ENCODE data around the gene NOL8.

GRCh38 chr9:92327283-92327850 lies 2.2 kb upstream of the NOL8 start:
- TF ChIP-seq NFE2L1 (CRISPR knock-in tag; IDR thresholded peaks at IDR 0.05) (no peak), CTCF (IDR thresholded peaks at IDR 0.05) (no peak), ZNF232 (CRISPR knock-in tag; IDR thresholded peaks at IDR 0.05) (no peak), ELF4 (CRISPR knock-in tag; IDR thresholded peaks at IDR 0.05; ENCODE audit: low read depth) (no peak), MXD4 (CRISPR knock-in tag; IDR thresholded peaks at IDR 0.05; ENCODE audit: borderline replicate concordance) (no peak)
